Measurements from ENCODE around the gene HLCS.

The HLCS gene

GRCh38 chr21:36883532-36884486 is 82.7 kb downstream of the HLCS start:
- DNase-seq (ENCODE audit: low spot score), result no peak

DNA sequence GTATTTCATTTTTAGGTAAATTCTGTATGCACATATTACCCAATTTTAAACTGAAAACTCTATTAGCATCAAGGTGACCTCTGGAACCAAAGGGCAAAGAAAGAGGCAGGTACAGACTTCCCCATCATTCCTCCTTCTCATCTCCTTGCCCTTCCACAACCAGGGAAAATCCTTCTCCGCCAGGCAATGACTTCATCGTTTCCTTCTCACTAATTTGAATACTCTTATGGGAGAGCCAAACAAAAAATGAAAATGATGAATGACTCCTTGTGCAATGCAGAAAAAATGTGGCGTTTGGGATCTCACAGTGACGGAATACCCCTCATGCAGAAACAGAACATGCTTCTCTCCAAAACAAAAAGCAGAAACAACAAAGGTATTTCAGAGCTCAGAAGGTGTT is 83.7 kb downstream of the HLCS start:
- no peak for DNase-seq (ENCODE audit: low spot score)

- no peak for DNase-seq (ENCODE audit: low spot score)
Observed at GRCh38 chr21:36881228-36881627, 85.2 kb downstream of the HLCS start.

DNA sequence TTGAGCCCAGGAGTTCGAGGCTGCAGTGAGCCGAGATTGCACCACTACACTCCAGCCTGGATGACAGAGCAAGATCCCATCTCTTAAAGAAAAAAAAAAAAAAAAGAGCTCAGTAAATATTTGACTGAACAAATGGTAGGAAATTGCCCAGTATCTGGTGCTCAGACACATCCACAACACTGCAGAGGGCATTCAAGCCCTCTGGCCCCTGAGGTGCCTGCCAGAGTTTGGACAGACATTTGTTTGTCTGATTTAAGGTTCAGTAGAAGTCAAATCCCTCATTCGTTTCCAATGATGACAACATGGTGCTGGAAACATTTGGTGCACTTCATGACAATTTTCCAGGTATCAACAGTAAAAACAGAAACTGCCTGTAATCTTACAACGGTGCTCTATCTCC is 86.6 kb downstream of the HLCS start:
- no peak for DNase-seq (ENCODE audit: low spot score)

DNA sequence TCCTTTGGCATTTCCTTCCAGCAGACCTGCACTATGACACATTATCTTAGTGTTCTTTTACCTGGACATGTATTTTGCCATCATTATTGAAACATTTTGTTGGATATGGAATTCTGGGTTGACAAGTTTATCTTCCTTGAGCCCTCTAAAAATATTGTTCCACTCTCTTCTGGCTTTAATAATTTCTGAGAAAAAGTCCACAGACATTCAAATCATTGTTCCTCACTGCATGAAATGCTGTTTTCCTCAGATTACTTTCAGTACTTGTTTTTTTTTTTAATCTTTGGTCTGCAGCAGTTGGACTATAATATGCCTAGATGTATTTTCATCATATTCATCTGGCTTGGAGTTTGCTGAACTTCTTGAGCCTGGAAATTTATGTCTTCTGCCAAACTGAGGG is 88.7 kb downstream of the HLCS start:
- DNase-seq (ENCODE audit: low spot score), result no peak

DNA sequence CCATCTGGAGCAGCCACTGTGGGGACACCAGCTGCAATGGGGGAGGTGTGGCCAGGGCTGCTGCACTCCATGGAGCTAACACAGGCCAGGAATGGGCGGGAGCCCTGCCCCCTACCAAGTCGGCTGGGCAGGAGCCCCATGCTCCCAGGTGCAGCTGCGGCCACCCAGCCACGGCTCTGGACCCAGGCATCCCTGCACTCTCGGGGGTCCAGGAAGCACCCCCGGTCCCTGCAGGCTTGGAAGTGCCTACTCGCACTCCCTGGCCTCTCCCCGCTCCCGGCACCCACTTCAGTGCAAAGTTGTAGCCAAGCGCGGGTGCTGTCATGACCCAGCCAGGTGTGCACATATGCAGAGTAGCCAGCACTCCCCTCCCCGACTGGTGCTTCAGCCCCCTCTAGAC is 91.8 kb downstream of the HLCS start:
- no peak for DNase-seq (ENCODE audit: low spot score)

GRCh38 chr21:36873513-36873912 is 93.0 kb downstream of the HLCS start:
- DNase-seq (ENCODE audit: low spot score), result no peak

- DNase-seq (ENCODE audit: low spot score), result no peak
Observed at GRCh38 chr21:36867291-36867905, 99.1 kb downstream of the HLCS start.

GRCh38 chr21:36866419-36866818 is 100.0 kb downstream of the HLCS start:
- no peak for DNase-seq (ENCODE audit: low spot score)

- no peak for DNase-seq (ENCODE audit: low spot score)
Observed at GRCh38 chr21:36864974-36865373, 101.5 kb downstream of the HLCS start.

- DNase-seq (ENCODE audit: low spot score), result no peak
Observed at GRCh38 chr21:36863260-36863659, 103.2 kb downstream of the HLCS start.

- DNase-seq (ENCODE audit: low spot score), result no peak
Observed at GRCh38 chr21:36861595-36862323, 104.7 kb downstream of the HLCS start.

DNA sequence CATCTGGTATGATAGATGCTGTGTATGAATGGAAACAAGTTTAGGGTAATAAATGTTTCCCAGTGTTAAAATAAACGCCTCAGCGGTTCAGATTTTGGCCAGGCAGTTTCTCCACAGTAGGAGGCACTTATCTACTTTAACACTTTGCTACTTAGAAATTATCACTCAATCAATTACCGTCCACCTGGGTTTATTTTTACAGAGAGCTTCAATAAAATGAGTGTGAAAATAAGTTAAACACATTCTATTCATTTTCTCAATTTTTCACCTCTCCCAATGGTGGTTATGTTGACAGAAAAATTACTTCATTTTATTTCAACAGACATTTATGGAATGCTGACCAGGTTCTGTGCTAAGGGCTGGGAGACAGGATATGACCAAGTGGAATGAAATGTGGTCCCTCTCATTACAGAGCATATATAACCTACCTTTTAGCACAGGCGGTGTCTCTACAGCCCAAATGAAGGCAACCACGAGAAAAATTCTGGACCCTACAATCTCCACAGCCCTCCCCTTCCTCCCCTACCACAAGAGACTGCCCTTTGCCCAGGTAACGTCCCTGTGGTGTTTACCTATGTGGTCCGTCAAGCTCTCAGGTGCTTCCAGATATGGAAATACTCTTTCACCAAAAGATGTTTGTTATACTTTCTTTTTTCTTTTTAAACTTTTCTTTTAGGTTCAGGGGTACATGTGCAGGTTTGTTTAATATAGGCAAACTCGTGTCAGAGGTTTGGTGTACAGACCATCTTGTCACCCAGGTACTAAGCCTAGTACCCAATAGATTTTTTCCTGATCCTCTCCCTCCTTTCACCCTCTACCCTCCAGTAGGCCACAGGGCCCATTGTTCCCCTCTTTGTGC is 105.5 kb downstream of the HLCS start:
- DNase-seq (ENCODE audit: low spot score), result no peak

DNA sequence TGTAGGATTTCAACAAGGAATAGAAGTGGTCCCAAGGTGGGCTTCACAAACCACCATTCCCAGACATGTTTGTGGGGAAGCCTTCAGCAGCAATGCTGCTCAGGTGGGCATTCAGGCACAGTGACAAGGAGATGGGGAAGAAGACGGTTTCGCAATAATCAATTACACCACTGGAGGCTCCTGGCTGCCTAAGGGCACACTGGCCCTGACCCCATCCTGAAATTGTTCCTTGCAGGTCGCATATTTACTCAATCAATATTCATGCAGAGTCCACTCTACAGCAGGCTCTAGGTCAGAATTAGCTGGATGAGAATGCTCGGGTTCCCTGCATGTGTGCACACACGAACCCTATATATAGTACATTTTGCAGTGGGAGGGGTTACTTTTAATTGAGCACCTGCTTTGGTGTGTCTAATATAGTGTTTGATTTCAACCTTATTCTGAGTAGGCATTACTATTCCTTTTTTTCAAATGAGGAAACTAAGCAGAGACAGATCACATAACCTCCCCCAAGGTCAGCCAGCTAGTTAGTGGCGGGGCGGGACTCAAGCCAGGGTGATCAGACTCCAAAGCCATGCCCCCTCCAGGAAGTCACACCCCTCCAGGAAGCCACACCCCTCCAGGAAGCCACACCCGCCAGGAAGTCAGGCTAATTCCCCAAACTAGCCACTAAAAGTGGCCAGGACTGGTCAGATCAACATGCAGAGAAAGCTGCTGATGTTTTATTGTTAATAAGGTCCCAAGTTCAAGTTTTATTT is 106.5 kb downstream of the HLCS start:
- DNase-seq (ENCODE audit: low spot score), result no peak

GRCh38 chr21:36858320-36858957 is 108.0 kb downstream of the HLCS start:
- no peak for DNase-seq (ENCODE audit: low spot score)

- no peak for DNase-seq (ENCODE audit: low spot score)
Observed at GRCh38 chr21:36856643-36857042, 109.8 kb downstream of the HLCS start.

- DNase-seq (ENCODE audit: low spot score), result peak; percentile 78
Observed at GRCh38 chr21:36854391-36854790, 112.1 kb downstream of the HLCS start.

- DNase-seq (ENCODE audit: low spot score), result no peak
Observed at GRCh38 chr21:36852864-36853263, 113.6 kb downstream of the HLCS start.

DNA sequence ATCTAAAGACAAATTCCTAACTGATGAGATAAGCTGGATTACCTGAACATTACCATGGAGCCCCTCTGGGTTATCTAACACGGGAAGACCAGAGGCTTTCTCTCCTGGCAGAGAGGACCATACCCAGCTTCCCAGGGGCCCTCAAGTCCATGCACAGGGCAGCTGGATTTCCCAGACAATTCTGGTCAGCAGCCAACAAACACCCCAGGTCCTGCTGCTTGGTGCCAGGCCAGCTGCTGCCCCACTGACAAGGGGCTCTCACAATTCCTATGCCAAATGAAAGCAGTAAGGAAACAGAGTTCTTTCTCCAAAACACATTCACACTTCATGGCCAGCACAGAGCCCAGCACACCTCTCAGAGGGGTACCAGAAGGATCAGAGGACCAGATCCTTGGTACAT is 114.2 kb downstream of the HLCS start:
- DNase-seq (ENCODE audit: low spot score), result peak; percentile 20

GRCh38 chr21:36851121-36851520 is 115.3 kb downstream of the HLCS start:
- peak; percentile 77 for DNase-seq (ENCODE audit: low spot score)

GRCh38 chr21:36850372-36850771 is 116.1 kb downstream of the HLCS start:
- DNase-seq (ENCODE audit: low spot score), result no peak

Measured in pons (tissue), 1 donor.